Measurements from ENCODE around the gene UBQLN1. TPM values are rescaled to one million over a fixed set of nuclear protein-coding genes. Genes with fewer than 3 reads are reported as not detected.
A peak's percentile ranks its signal among the peaks of the same experiment; 100 is the strongest.

Gene UBQLN1
- total and polyA plus RNA-seq, 2 donors (not counting 1 experiment from before 2014, with no cell fraction given), result 49.8 to 101 TPM

DNA sequence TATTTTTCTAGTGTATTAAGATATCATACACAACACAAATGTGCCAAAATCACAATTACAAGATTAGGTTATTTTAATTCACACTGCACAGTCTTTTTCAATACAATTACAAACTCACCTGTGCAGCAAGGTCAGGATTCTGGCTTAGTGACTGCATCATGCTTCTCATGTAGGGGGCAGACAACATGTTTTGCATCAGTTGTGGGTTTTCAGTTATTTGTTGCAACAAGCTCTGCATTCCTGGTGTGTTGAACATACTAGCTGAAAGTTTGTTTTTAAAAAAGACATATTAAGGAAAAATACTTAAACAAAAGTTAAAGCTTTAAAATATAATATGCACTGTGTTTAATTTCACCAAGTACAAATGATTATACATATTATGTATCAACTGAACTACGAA lies 38.7 kb downstream of the UBQLN1 start:
- H3K4me3 Mint-ChIP-seq, result no peak overlapping the region
- no peaks in the 10 kb centered on the region for H3K27me3 Mint-ChIP-seq
- H3K9me3 Mint-ChIP-seq (ENCODE audit: insufficient read depth), result no peaks in the 10 kb centered on the region
- ChIA-PET POLR2A (no interaction called here), CTCF (no interaction called here)
- Histone ChIP-seq H3K4me3 (ENCODE audit: control extremely low read depth in 1 of 5, extremely low read depth in 1 of 5, insufficient read depth in 1 of 5, low read depth in 2 of 5, low read length in 4 of 5) (no peak overlapping the region), H3K9ac (ENCODE audit: low read length) (no peak overlapping the region), H3K4me2 (replicated peaks; ENCODE audit: low read depth, low read length, poor library complexity, severe bottlenecking) (no peak overlapping the region), H3K4me1 (ENCODE audit: control insufficient read depth in 2 of 2, insufficient read depth in 2 of 2, low read length in 2 of 2) (peaks cover 10 to 12% of the 10 kb centered on the region in 2 donors), H3K36me3 (replicated peaks in 1 of 2; ENCODE audit: control extremely low read depth in 1 of 2, control insufficient read depth in 1 of 2, extremely low read depth in 1 of 2, insufficient read depth in 2 of 2, low read length in 1 of 2) (peaks cover 5 to 54% of the 10 kb centered on the region in 2 experiments), H3K9me3 (ENCODE audit: control extremely low read depth in 1 of 3, control insufficient read depth in 2 of 3, insufficient read depth in 1 of 3, low read length in 2 of 3) (no peaks in the 10 kb centered on the region), H3K79me2 (ENCODE audit: control insufficient read depth, insufficient read depth, low read length) (no peaks in the 10 kb centered on the region), H3K27me3 (replicated peaks in 1 of 4; ENCODE audit: control extremely low read depth in 1 of 4, control insufficient read depth in 3 of 4, insufficient read depth in 4 of 4, low read length in 3 of 4) (no peaks in the 10 kb centered on the region), H4K20me1 (ENCODE audit: control insufficient read depth, insufficient read depth, low read length, poor library complexity, severe bottlenecking) (no peaks in the 10 kb centered on the region), H3K27ac (ENCODE audit: low read length in 2 of 2) (no peak overlapping the region), H2AFZ (ENCODE audit: insufficient read depth, low read depth, low read length, poor library complexity, severe bottlenecking) (no peak overlapping the region)
- no peak for TF ChIP-seq EZH2 (IDR thresholded peaks at IDR 0.05; ENCODE audit: borderline replicate concordance, insufficient read depth, low read depth, low read length, poor library complexity, severe bottlenecking)
- TF ChIP-seq, protein P1, sequence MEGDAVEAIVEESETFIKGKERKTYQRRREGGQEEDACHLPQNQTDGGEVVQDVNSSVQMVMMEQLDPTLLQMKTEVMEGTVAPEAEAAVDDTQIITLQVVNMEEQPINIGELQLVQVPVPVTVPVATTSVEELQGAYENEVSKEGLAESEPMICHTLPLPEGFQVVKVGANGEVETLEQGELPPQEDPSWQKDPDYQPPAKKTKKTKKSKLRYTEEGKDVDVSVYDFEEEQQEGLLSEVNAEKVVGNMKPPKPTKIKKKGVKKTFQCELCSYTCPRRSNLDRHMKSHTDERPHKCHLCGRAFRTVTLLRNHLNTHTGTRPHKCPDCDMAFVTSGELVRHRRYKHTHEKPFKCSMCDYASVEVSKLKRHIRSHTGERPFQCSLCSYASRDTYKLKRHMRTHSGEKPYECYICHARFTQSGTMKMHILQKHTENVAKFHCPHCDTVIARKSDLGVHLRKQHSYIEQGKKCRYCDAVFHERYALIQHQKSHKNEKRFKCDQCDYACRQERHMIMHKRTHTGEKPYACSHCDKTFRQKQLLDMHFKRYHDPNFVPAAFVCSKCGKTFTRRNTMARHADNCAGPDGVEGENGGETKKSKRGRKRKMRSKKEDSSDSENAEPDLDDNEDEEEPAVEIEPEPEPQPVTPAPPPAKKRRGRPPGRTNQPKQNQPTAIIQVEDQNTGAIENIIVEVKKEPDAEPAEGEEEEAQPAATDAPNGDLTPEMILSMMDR (IDR thresholded peaks at IDR 0.05), result no peak
- no peak overlapping the region for H3K27ac Mint-ChIP-seq
- WGBS (ENCODE audit: insufficient coverage), result no CpG with 5 or more reads among the region's 1 CpG
- intact Hi-C loops (cut with micrococcal nuclease), result no loop called here
- DNase-seq (no peak), ATAC-seq (ENCODE audit: low read depth) (no peak)
- peaks cover 21% of the 10 kb centered on the region for H3K4me1 Mint-ChIP-seq

DNA sequence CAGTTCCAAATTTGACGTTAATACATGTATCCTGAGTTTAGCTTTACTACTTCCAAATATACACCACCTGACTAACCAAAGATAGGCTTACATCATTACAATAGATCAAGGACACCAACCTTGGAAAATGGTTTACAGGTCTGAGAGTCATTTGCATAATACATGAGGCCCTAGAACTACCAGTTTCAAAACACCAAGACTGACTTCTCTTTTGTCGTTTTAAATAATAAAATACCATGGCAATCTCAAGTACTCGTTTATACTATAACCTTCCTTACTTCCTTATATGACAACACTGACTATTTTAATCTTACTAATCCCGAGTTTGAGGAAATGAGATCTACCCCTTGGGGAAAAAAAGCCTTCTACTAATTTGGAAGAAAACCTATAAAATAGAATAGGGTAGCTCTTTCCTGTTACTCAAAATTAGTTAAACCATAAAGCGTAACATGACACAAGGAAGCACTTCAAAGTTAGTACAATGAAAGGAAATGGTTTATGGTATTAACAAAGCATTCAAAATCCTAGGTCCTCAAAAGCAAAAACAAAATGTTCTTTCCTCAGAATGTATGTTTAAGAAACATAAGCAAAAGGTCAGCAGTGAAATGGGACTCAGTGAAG lies 42.1 kb downstream of the UBQLN1 start:
- H3K4me3 Mint-ChIP-seq, result no peak overlapping the region
- peak overlapping the region; percentile 12 for H3K27ac Mint-ChIP-seq
- DNase-seq (peak; percentile 26), ATAC-seq (ENCODE audit: low read depth) (peak; percentile 21)
- Histone ChIP-seq H3K4me3 (ENCODE audit: control extremely low read depth in 1 of 5, extremely low read depth in 1 of 5, insufficient read depth in 1 of 5, low read depth in 2 of 5, low read length in 4 of 5) (no peak overlapping the region), H3K27ac (ENCODE audit: low read length in 2 of 2) (peak overlapping the region; percentile 43 to 78), H4K20me1 (ENCODE audit: control insufficient read depth, insufficient read depth, low read length, poor library complexity, severe bottlenecking) (no peaks in the 10 kb centered on the region), H3K9ac (ENCODE audit: low read length) (no peak overlapping the region), H3K27me3 (replicated peaks in 1 of 4; ENCODE audit: control extremely low read depth in 1 of 4, control insufficient read depth in 3 of 4, insufficient read depth in 4 of 4, low read length in 3 of 4) (no peaks in the 10 kb centered on the region), H3K4me2 (replicated peaks; ENCODE audit: low read depth, low read length, poor library complexity, severe bottlenecking) (no peak overlapping the region), H3K36me3 (replicated peaks in 1 of 2; ENCODE audit: control extremely low read depth in 1 of 2, control insufficient read depth in 1 of 2, extremely low read depth in 1 of 2, insufficient read depth in 2 of 2, low read length in 1 of 2) (peaks cover 0 to 59% of the 10 kb centered on the region in 2 experiments), H2AFZ (ENCODE audit: insufficient read depth, low read depth, low read length, poor library complexity, severe bottlenecking) (no peak overlapping the region), H3K79me2 (ENCODE audit: control insufficient read depth, insufficient read depth, low read length) (peaks cover 12% of the 10 kb centered on the region), H3K4me1 (ENCODE audit: control insufficient read depth in 2 of 2, insufficient read depth in 2 of 2, low read length in 2 of 2) (peaks cover 10 to 12% of the 10 kb centered on the region in 2 donors), H3K9me3 (ENCODE audit: control extremely low read depth in 1 of 3, control insufficient read depth in 2 of 3, insufficient read depth in 1 of 3, low read length in 2 of 3) (no peaks in the 10 kb centered on the region)
- no peaks in the 10 kb centered on the region for H3K9me3 Mint-ChIP-seq (ENCODE audit: insufficient read depth)
- TF ChIP-seq EZH2 (IDR thresholded peaks at IDR 0.05; ENCODE audit: borderline replicate concordance, insufficient read depth, low read depth, low read length, poor library complexity, severe bottlenecking), result no peak
- TF ChIP-seq, protein P1 (IDR thresholded peaks at IDR 0.05), result no peak
- ChIA-PET POLR2A (no interaction called here), CTCF (no interaction called here)
- H3K27me3 Mint-ChIP-seq, result no peaks in the 10 kb centered on the region
- intact Hi-C loops (cut with micrococcal nuclease), result no loop called here
- WGBS (ENCODE audit: insufficient coverage), result 50% methylated on average over 2 of the region's 5 CpGs
- H3K4me1 Mint-ChIP-seq, result peaks cover 21% of the 10 kb centered on the region

Data from B cell (primary cell).